Activated CD8-positive, alpha-beta memory T cell treated with anti-CD3 and anti-CD28 coated beads, Interleukin-2, amount 50 U/mL, for 4 hours (primary cell): Measurements from ENCODE around the gene GLDN.

Experiments used
- DNase-seq: peaks from one replicate; pipeline ENCODE4 v3.0.0-alpha.2; 2020

Gene GLDN

DNA sequence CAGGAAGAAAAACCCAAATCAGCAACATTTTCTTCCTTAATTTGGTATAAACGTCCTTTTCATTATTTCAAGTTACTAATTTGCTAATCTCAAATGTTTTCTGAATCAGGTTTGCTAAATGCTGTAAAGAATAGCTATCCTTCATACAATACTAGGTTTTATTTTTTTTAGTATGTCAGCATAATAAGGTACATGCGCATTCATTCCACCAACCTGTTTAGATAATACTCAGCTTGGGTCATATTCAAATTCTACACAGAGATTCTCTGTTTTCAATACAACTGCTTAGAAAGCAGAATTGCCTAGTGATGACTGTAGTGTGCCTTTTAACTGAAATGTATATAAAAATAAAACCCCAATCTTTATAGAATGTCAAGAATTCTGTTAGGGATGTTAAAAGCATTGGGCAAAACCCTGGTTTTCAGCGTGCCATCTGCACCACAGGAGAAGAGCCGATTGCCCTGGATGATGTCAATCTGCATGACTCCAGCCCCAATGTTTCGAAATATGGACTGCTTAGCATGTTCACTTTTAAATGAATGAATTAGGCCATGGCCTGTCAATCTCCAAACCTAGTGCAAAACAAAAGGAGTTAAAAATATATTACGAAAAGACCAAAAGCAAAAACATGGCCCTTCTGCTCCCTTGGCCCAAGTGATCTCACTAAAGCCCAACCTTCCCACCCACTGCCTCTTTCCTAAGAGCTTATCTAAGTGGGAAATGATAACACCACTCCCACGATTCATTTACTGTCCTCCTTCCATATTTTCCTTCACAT lies 107.4 kb downstream of the GLDN start:
- DNase-seq: no peak

DNA sequence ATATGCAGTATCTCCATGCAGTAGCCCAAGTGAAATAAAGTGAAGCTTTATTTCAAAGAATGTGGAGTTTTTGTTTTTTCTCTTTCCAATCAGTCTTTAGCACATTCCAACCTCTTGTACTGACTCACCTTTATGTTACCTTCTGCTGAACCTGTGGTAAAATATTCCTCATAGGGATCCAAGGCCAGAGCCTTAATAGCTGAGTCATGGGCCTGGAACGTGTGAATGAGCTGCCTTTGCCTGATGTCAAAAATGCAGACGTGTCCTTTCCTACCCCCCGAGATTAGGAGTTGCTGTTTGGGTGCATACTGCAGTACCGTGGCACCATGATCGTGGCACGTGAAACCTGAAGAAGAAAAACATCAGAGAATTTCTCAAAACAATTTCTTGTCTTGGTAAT lies 108.5 kb downstream of the GLDN start:
- no peak for DNase-seq
